Endothelial cell of hepatic sinusoid (primary cell): ENCODE measurements around the gene GNS.
"Not testable (repeated sequence)": the region's sequence is repeated elsewhere in the genome, so short reads cannot be mapped to it uniquely, and the experiment has no call there.

Experiments used
- in situ Hi-C: cut with HindIII; loops from 2 replicates; pipeline ENCODE4 v1.10.0; 2017; ENCODE audit warnings: low sequenced_read_pairs

The GNS gene

GRCh38 chr12:64759035-64759894 is at the start of gene GNS:
Gene GNS, minus strand, starts transcription at chr12:64759406. Its CDS starts 130 bp downstream, at chr12:64759276.
- in situ Hi-C loops: no loop called here

GRCh38 chr12:64808110-64808509 is 48.9 kb upstream of the GNS start:
- in situ Hi-C loops: no loop called here

- in situ Hi-C loops: no loop called here
Measured at GRCh38 chr12:64806593-64807460, 47.6 kb upstream of the GNS start.

GRCh38 chr12:64806173-64806572 is 47.0 kb upstream of the GNS start:
- in situ Hi-C loops: no loop called here

- in situ Hi-C loops: not testable (repeated sequence)
Measured at GRCh38 chr12:64802180-64802775, 43.1 kb upstream of the GNS start.

GRCh38 chr12:64801381-64801780 is 42.2 kb upstream of the GNS start:
- in situ Hi-C loops: no loop called here

- in situ Hi-C loops: no loop called here
Measured at GRCh38 chr12:64800640-64801039, 41.4 kb upstream of the GNS start.

- in situ Hi-C loops: no loop called here
Measured at GRCh38 chr12:64798165-64798564, 39.0 kb upstream of the GNS start.

GRCh38 chr12:64797156-64797555 is 38.0 kb upstream of the GNS start:
- in situ Hi-C loops: no loop called here

- in situ Hi-C loops: no loop called here
Measured at GRCh38 chr12:64796205-64796845, 37.1 kb upstream of the GNS start.

GRCh38 chr12:64794305-64794704 is 35.1 kb upstream of the GNS start:
- in situ Hi-C loops: no loop called here

- in situ Hi-C loops: no loop called here
Measured at GRCh38 chr12:64793610-64794009, 34.4 kb upstream of the GNS start.

- in situ Hi-C loops: no loop called here
Measured at GRCh38 chr12:64792128-64792527, 32.9 kb upstream of the GNS start.

GRCh38 chr12:64791036-64791435 is 31.8 kb upstream of the GNS start:
- in situ Hi-C loops: no loop called here

- in situ Hi-C loops: no loop called here
Measured at GRCh38 chr12:64790166-64790565, 31.0 kb upstream of the GNS start.

GRCh38 chr12:64785838-64786237 is 26.6 kb upstream of the GNS start:
- in situ Hi-C loops: no loop called here

GRCh38 chr12:64782191-64782876 is 23.1 kb upstream of the GNS start:
- in situ Hi-C loops: no loop called here

GRCh38 chr12:64781280-64782190 is 22.3 kb upstream of the GNS start:
- in situ Hi-C loops: no loop called here

GRCh38 chr12:64780531-64781279 is 21.5 kb upstream of the GNS start:
- in situ Hi-C loops: no loop called here
